Sciatic nerve (tissue), 2 donors: ENCODE results near the gene SMPD2. TPM values are rescaled to one million over a fixed set of nuclear protein-coding genes. Genes with fewer than 3 reads are reported as not detected.
"Not testable (repeated sequence)": the region's sequence is repeated elsewhere in the genome, so short reads cannot be mapped to it uniquely, and the experiment has no call there.

ENCODE experiments used
- ATAC-seq: fragments of 200-7000 bp; cut with Tn5 transposase; one replicate; pipeline ENCODE4 v1.9.1; 2020; ENCODE audit warnings: mild to moderate bottlenecking, moderate library complexity
- DNase-seq: peaks from one replicate; pipeline ENCODE4 v3.0.0-alpha.2; 2020; ENCODE audit warnings: low spot score
- intact Hi-C: fragments of 100-400 bp; cut with DNase I; formaldehyde crosslinking; loops from one replicate; pipeline ENCODE4 v1.14.2; 2022
- total RNA-seq: library from RNA; stranded (reverse); fragmentation: NEBNext Ultra II Directional; extraction: Animal tissue kit (Norgen Biotek cat#: 25700); gene quantifications from one replicate; pipeline ENCODE4 v1.2.1, GENCODE V29; 2021
- donor health status: DM: no; HTN: no; CAD: no.
- donor health status: DM: no; HTN: no; CAD: no.

The SMPD2 gene
- total RNA-seq, 1 donor from 2014 or later: 11.7 TPM

- DNase-seq (no peak), ATAC-seq (peak; percentile 58)
- intact Hi-C loops: no loop called here
These were observed 16.4 kb downstream of the SMPD2 start for GRCh38 chr6:109456710-109457561.

GRCh38 chr6:109457562-109457996, 17.1 kb downstream of the SMPD2 start:
- ATAC-seq (no peak), DNase-seq (no peak)
- intact Hi-C loops: no loop called here

- no peak for DNase-seq
- intact Hi-C loops: no loop called here
- no peak for ATAC-seq
These were observed 18.4 kb downstream of the SMPD2 start for GRCh38 chr6:109458774-109459531.

GRCh38 chr6:109460161-109460829, 19.8 kb downstream of the SMPD2 start:
- no peak for DNase-seq

GRCh38 chr6:109461205-109461604, 20.7 kb downstream of the SMPD2 start:
- intact Hi-C loops, ATAC-seq: not testable (repeated sequence)

More at GRCh38 chr6:109460161-109460829, 19.8 kb downstream of the SMPD2 start:
- ATAC-seq: no peak
- intact Hi-C loops: no loop called here

GRCh38 chr6:109461733-109462526, 21.4 kb downstream of the SMPD2 start:
- intact Hi-C loops: no loop called here
- ATAC-seq: no peak
- no peak for DNase-seq

More at GRCh38 chr6:109461205-109461604, 20.7 kb downstream of the SMPD2 start:
- not testable (repeated sequence) for DNase-seq

- DNase-seq: no peak
- intact Hi-C loops: no loop called here
- no peak for ATAC-seq
These were observed 25.2 kb downstream of the SMPD2 start for GRCh38 chr6:109465772-109466171.

GRCh38 chr6:109466212-109466923, 25.8 kb downstream of the SMPD2 start:
- no peak for ATAC-seq
- intact Hi-C loops: no loop called here

GRCh38 chr6:109467696-109468095, 27.2 kb downstream of the SMPD2 start:
- intact Hi-C loops: no loop called here
- ATAC-seq: no peak

More at GRCh38 chr6:109466212-109466923, 25.8 kb downstream of the SMPD2 start:
- no peak for DNase-seq

GRCh38 chr6:109469591-109470189, 29.2 kb downstream of the SMPD2 start:
- intact Hi-C loops: no loop called here
- ATAC-seq (no peak), DNase-seq (no peak)

More at GRCh38 chr6:109467696-109468095, 27.2 kb downstream of the SMPD2 start:
- no peak for DNase-seq

GRCh38 chr6:109471105-109471810, 30.7 kb downstream of the SMPD2 start:
- DNase-seq (no peak), ATAC-seq (no peak)
- intact Hi-C loops: no loop called here

GRCh38 chr6:109472132-109472995, 31.8 kb downstream of the SMPD2 start:
- intact Hi-C loops: no loop called here
- no peak for DNase-seq
- no peak for ATAC-seq

- ATAC-seq (no peak), DNase-seq (no peak)
- intact Hi-C loops: no loop called here
These were observed 32.6 kb downstream of the SMPD2 start for GRCh38 chr6:109473120-109473519.

- intact Hi-C loops: no loop called here
- DNase-seq (no peak), ATAC-seq (no peak)
These were observed 34.5 kb downstream of the SMPD2 start for GRCh38 chr6:109474995-109475394.

- intact Hi-C loops: no loop called here
- DNase-seq (no peak), ATAC-seq (no peak)
These were observed 35.1 kb downstream of the SMPD2 start for GRCh38 chr6:109475625-109476024.

GRCh38 chr6:109477184-109477583, 36.7 kb downstream of the SMPD2 start:
- intact Hi-C loops: no loop called here
- ATAC-seq (no peak), DNase-seq (no peak)
